Astrocyte (in vitro differentiated cells and primary cell): Measurements from ENCODE around the gene FAM229A. TPM values are rescaled to one million over a fixed set of nuclear protein-coding genes. Genes with fewer than 3 reads are reported as not detected.
A peak's percentile ranks its signal among the peaks of the same experiment; 100 is the strongest.

Experiments used
- DNase-seq: peaks from one replicate; pipeline ENCODE4 v3.0.0-alpha.2; 2010; ENCODE audit warnings: low read depth
- FAIRE-seq: peaks from 2 replicates; lab custom pipeline; 2011; peaks lifted over from hg19 to GRCh38; lab: Jason Lieb, UNC
- H2AFZ ChIP-seq: 2 replicates; pipeline ENCODE4 v1.6.0; 2012; ENCODE audit warnings: low read depth, low read length, inconsistent platforms
- H3K27ac ChIP-seq: 2 replicates; pipeline ENCODE4 v1.5.1; 2011; ENCODE audit warnings: low read depth, low read length, inconsistent platforms
- H3K27me3 ChIP-seq: 2 replicates; pipeline ENCODE4 v1.6.0; 2011; ENCODE audit warnings: low read length, inconsistent platforms; ENCODE audit not compliant: insufficient read depth
- H3K36me3 ChIP-seq: 2 replicates; pipeline ENCODE4 v1.5.1; 2011; ENCODE audit warnings: low read length, inconsistent platforms; ENCODE audit not compliant: insufficient read depth
- H3K4me1 ChIP-seq: 2 replicates; pipeline ENCODE4 v1.5.1; 2011; ENCODE audit warnings: low read length, inconsistent platforms; ENCODE audit not compliant: insufficient read depth
- H3K4me2 ChIP-seq: 2 replicates; pipeline ENCODE4 v1.6.0; 2012; ENCODE audit warnings: low read length, inconsistent platforms
- H3K4me3 ChIP-seq: 2 replicates; pipeline ENCODE4 v1.5.1; 2011; ENCODE audit warnings: low read depth, mild to moderate bottlenecking, low read length, inconsistent platforms; ENCODE audit not compliant: insufficient read depth
- H3K79me2 ChIP-seq: 2 replicates; pipeline ENCODE4 v1.6.0; 2012; ENCODE audit warnings: mild to moderate bottlenecking, low read length, inconsistent platforms; ENCODE audit not compliant: insufficient read depth
- H3K9ac ChIP-seq: 2 replicates; pipeline ENCODE4 v1.6.0; 2012; ENCODE audit warnings: mild to moderate bottlenecking, low read length, inconsistent platforms
- H3K9me3 ChIP-seq: 2 replicates; pipeline ENCODE4 v1.5.1; 2012; ENCODE audit warnings: low read depth, mild to moderate bottlenecking, low read length, inconsistent platforms; ENCODE audit not compliant: insufficient read depth
- H4K20me1 ChIP-seq: 2 replicates; pipeline ENCODE4 v1.6.0; 2012; ENCODE audit warnings: low read length, inconsistent platforms; ENCODE audit not compliant: insufficient read depth
- H3K27ac Mint-ChIP-seq: one replicate; pipeline ENCODE4 v1.8.0; 2021; ENCODE audit warnings: mild to moderate bottlenecking, mixed read lengths; ENCODE audit not compliant: unreplicated experiment
- H3K27me3 Mint-ChIP-seq: one replicate; pipeline ENCODE4 v1.8.0; 2021; ENCODE audit warnings: low read depth, mixed read lengths; ENCODE audit not compliant: unreplicated experiment
- H3K36me3 Mint-ChIP-seq: one replicate; pipeline ENCODE4 v1.8.0; 2021; ENCODE audit warnings: low read depth, mixed read lengths; ENCODE audit not compliant: unreplicated experiment
- H3K4me1 Mint-ChIP-seq: one replicate; pipeline ENCODE4 v1.8.0; 2021; ENCODE audit warnings: low read depth, mixed read lengths; ENCODE audit not compliant: unreplicated experiment
- H3K4me3 Mint-ChIP-seq: one replicate; pipeline ENCODE4 v1.8.0; 2021; ENCODE audit warnings: mild to moderate bottlenecking, moderate library complexity, mixed read lengths; ENCODE audit not compliant: unreplicated experiment
- H3K9me3 Mint-ChIP-seq: one replicate; pipeline ENCODE4 v1.8.0; 2021; ENCODE audit warnings: mild to moderate bottlenecking, mixed read lengths; ENCODE audit not compliant: unreplicated experiment
- EZH2 ChIP-seq: IDR thresholded peaks from 2 replicates; pipeline ENCODE4 v1.6.1; 2012; ENCODE audit warnings: mild to moderate bottlenecking, low read length, inconsistent platforms; ENCODE audit not compliant: insufficient read depth
- total RNA-seq: library from RNA; stranded (reverse); gene quantifications from 2 replicates; pipeline ENCODE4 v1.2.1, GENCODE V29; 2021
- TF ChIP-seq, protein P1 (sequence below): IDR thresholded peaks from 2 replicates; pipeline ENCODE4 v1.5.1; 2011; ENCODE audit warnings: low read depth, mild to moderate bottlenecking, inconsistent platforms, low read length, moderate library complexity; ENCODE audit not compliant: insufficient read depth

The FAM229A gene
- total RNA-seq, 1 donor from 2014 or later = 4.2 TPM

DNA sequence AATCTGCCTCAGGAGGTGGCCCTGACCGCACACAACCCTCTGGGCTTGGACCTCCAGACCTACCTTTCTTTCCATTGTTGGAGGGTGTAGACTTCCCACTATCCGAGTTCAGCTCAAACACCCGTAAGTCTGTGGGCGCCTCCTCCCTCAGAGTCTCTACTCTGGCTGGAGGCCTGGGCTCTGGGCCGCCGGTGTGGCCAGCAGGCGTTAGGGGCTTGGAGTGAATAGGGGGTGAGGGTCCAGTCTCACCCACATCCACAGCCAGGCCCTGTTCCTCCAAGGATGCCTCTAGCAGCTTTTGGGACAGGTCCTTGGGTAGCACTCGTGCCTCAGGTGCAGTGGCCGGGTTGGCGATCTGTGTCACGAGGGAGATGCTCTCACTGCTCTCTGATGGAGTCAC, 13.9 kb upstream of the FAM229A start:
- Histone ChIP-seq H4K20me1 (peaks cover 16% of the 10 kb centered on the region), H3K9ac (no peak overlapping the region), H3K4me1 (no peaks in the 10 kb centered on the region), H3K27me3 (no peaks in the 10 kb centered on the region), H3K4me3 (no peak overlapping the region), H3K4me2 (no peak overlapping the region), H3K9me3 (no peaks in the 10 kb centered on the region), H2AFZ (no peak overlapping the region), H3K36me3 (peaks cover 61% of the 10 kb centered on the region), H3K79me2 (no peaks in the 10 kb centered on the region), H3K27ac (no peak overlapping the region)
- no peaks in the 10 kb centered on the region for H3K9me3 Mint-ChIP-seq
- DNase-seq (no peak), FAIRE-seq (no peak)
- no peak overlapping the region for H3K4me3 Mint-ChIP-seq
- H3K4me1 Mint-ChIP-seq = no peaks in the 10 kb centered on the region
- peaks cover 40% of the 10 kb centered on the region for H3K36me3 Mint-ChIP-seq
- no peak overlapping the region for H3K27ac Mint-ChIP-seq
- no peaks in the 10 kb centered on the region for H3K27me3 Mint-ChIP-seq
- TF ChIP-seq EZH2 = no peak
- TF ChIP-seq, protein P1, sequence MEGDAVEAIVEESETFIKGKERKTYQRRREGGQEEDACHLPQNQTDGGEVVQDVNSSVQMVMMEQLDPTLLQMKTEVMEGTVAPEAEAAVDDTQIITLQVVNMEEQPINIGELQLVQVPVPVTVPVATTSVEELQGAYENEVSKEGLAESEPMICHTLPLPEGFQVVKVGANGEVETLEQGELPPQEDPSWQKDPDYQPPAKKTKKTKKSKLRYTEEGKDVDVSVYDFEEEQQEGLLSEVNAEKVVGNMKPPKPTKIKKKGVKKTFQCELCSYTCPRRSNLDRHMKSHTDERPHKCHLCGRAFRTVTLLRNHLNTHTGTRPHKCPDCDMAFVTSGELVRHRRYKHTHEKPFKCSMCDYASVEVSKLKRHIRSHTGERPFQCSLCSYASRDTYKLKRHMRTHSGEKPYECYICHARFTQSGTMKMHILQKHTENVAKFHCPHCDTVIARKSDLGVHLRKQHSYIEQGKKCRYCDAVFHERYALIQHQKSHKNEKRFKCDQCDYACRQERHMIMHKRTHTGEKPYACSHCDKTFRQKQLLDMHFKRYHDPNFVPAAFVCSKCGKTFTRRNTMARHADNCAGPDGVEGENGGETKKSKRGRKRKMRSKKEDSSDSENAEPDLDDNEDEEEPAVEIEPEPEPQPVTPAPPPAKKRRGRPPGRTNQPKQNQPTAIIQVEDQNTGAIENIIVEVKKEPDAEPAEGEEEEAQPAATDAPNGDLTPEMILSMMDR = no peak

DNA sequence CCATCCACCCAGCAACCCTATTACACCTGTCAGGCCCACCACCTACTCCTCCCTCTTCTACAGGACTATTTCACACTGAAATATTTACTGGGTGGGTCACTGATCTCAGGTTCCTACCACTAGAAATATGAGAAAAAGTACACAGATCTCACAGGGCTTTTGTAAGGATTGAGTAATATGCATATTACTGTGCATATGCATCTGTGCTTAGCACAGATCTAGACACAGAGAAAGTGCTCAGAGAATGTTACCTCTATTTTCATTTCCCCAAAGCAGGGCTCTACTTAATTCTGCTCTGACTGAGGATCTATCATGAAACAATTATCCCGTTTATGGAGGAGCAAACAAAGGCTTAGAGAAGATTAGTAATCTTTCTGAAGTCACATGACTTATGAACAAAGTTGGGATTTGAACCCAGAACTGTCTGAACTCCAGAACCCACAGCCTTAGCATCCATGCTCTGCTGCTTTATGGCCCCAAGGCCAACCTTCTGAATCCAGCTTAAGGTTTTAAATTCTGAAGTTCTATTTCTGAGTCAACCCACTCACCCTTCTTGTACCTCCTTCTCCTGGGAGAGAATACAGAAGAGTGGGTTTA, 11.8 kb upstream of the FAM229A start:
- Mint-ChIP-seq H3K27ac (peak overlapping the region; percentile 66), H3K36me3 (peaks cover 31% of the 10 kb centered on the region), H3K4me1 (no peaks in the 10 kb centered on the region), H3K27me3 (no peaks in the 10 kb centered on the region), H3K9me3 (no peaks in the 10 kb centered on the region), H3K4me3 (no peak overlapping the region)
- no peak overlapping the region for H3K27ac ChIP-seq
- no peaks in the 10 kb centered on the region for H3K9me3 ChIP-seq
- H3K27me3 ChIP-seq = no peaks in the 10 kb centered on the region
- no peaks in the 10 kb centered on the region for H3K79me2 ChIP-seq
- peaks cover 16% of the 10 kb centered on the region for H4K20me1 ChIP-seq
- H3K4me1 ChIP-seq = no peaks in the 10 kb centered on the region
- H2AFZ ChIP-seq = no peak overlapping the region
- FAIRE-seq = no peak
- H3K4me3 ChIP-seq = no peak overlapping the region
- TF ChIP-seq, protein P1 = no peak
- TF ChIP-seq EZH2 = no peak
- H3K9ac ChIP-seq = no peak overlapping the region
- DNase-seq = no peak
- H3K4me2 ChIP-seq = no peak overlapping the region
- H3K36me3 ChIP-seq = peaks cover 48% of the 10 kb centered on the region

DNA sequence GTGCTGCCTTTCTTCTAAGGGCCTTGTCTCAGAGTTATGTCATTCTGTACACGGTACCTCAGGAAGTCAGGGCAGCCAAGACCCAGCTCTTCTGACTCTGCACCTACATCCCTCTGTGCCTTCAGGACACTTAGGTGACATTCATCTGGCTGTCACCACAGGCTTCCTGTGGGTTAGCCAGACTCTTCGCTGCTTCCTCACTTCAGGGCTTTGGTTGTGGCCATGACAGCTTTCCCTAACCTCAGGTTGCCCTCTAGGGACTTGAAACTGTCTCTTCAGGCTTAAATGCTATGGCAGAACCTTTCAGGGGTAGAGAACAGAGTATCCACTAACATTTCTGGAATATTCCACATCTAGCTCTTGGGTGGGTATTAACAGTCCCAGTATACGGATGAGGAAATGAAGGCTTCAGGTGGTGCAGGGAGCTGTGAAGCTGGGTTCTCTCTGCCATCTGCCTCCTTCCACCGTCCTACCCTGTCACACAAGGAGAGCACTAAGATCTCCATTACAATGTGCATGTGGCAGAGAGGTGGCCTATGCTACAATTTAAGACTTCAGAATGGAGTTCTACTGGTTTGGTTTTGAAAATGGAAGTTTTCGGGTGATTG, 10.0 kb upstream of the FAM229A start:
- Mint-ChIP-seq H3K4me1 (no peaks in the 10 kb centered on the region), H3K36me3 (peaks cover 26% of the 10 kb centered on the region), H3K4me3 (no peak overlapping the region), H3K9me3 (no peaks in the 10 kb centered on the region), H3K27ac (peak overlapping the region; percentile 69), H3K27me3 (no peaks in the 10 kb centered on the region)
- Histone ChIP-seq H3K4me2 (no peak overlapping the region), H3K36me3 (peaks cover 50% of the 10 kb centered on the region), H3K9me3 (no peaks in the 10 kb centered on the region), H3K27ac (no peak overlapping the region), H3K9ac (no peak overlapping the region), H4K20me1 (peaks cover 16% of the 10 kb centered on the region), H3K4me3 (no peak overlapping the region), H3K79me2 (no peaks in the 10 kb centered on the region), H3K4me1 (no peaks in the 10 kb centered on the region), H2AFZ (no peak overlapping the region), H3K27me3 (no peaks in the 10 kb centered on the region)
- DNase-seq = no peak
- no peak for FAIRE-seq
- TF ChIP-seq, protein P1 = no peak
- no peak for TF ChIP-seq EZH2
